Muscle of leg (tissue), 11 donors: ENCODE measurements around the gene TOPAZ1. TPM values are rescaled to one million over a fixed set of nuclear protein-coding genes. Genes with fewer than 3 reads are reported as not detected.

ENCODE experiments used
- DNase-seq: peaks from one replicate; pipeline ENCODE4 v3.0.0; 2013
- H3K27ac ChIP-seq: one replicate; pipeline ENCODE4 v1.5.1; 2013; ENCODE audit warnings: mild to moderate bottlenecking, low read length, control low read depth
- H3K27me3 ChIP-seq: one replicate; pipeline ENCODE4 v1.6.1; 2013; ENCODE audit warnings: low read length; ENCODE audit not compliant: control insufficient read depth, insufficient read depth
- H3K36me3 ChIP-seq: one replicate; pipeline ENCODE4 v1.6.1; 2013; ENCODE audit warnings: low read length; ENCODE audit not compliant: control insufficient read depth, insufficient read depth
- H3K4me1 ChIP-seq: one replicate; pipeline ENCODE4 v1.6.1; 2013; ENCODE audit warnings: low read length; ENCODE audit not compliant: control insufficient read depth, insufficient read depth
- H3K4me3 ChIP-seq: one replicate; pipeline ENCODE4 v1.5.1; 2013; ENCODE audit warnings: low read length, control low read depth
- H3K9me3 ChIP-seq: replicated peaks from 2 replicates; pipeline ENCODE4 v1.6.1; 2013; ENCODE audit warnings: low read depth, low read length; ENCODE audit not compliant: control insufficient read depth
- WGBS: methylation state at CpG from one replicate; pipeline ENCODE4 v1.1.5; 2013; ENCODE audit warnings: missing lambda C conversion rate; ENCODE audit not compliant: insufficient coverage; 5-methylcytosine and 5-hydroxymethylcytosine counted together
- polyA plus RNA-seq, 8 donors: library from polyadenylated mRNA; unstranded; fragments of 120-200 nt; gene quantifications; one replicate each; pipeline versions ENCODE4 v1.2.1 to v1.2.3, GENCODE V29; 2013; ENCODE audit warnings: inconsistent platforms in 1 of 8, low replicate concordance in 1 of 8; ENCODE audit not compliant: insufficient read length in 8 of 8, insufficient read depth in 1 of 8
- total RNA-seq: library from RNA; stranded (reverse); fragments of 120-200 nt; gene quantifications from one replicate; pipeline ENCODE4 v1.2.4, GENCODE V29; 2013

Gene TOPAZ1
- total and polyA plus RNA-seq, 9 donors: not detected

DNA sequence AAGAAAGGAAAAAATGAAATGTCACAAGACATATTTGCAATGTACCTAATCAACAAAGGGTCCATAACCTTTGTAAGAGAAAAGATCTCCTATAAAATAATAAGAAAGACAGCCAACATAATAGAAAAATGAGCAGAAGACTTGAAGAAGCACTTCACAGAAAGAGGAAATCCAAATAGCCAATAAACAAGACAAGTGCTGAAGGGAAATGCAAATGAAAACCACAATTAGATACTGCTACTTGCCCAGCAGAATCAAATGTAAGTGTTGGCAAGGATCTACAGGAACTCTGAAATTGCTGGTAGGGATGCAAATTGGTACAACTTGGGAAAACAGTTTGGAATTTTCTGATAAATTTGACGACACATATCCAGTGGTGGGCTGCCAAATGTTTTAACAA, 15.1 kb upstream of the TOPAZ1 start:
- no CpG with 5 or more reads among the region's 1 CpG for WGBS
- Histone ChIP-seq H3K9me3 (no peaks in the 10 kb centered on the region), H3K27me3 (peaks cover 2% of the 10 kb centered on the region), H3K4me1 (no peaks in the 10 kb centered on the region), H3K27ac (no peak overlapping the region), H3K36me3 (no peaks in the 10 kb centered on the region), H3K4me3 (no peak overlapping the region)
- DNase-seq: no peak

GRCh38 chr3:44227632-44228031, 14.1 kb upstream of the TOPAZ1 start:
- Histone ChIP-seq H3K4me3 (no peak overlapping the region), H3K9me3 (no peaks in the 10 kb centered on the region), H3K27me3 (peaks cover 2% of the 10 kb centered on the region), H3K4me1 (no peaks in the 10 kb centered on the region), H3K27ac (no peak overlapping the region), H3K36me3 (no peaks in the 10 kb centered on the region)
- no peak for DNase-seq
- no CpG with 5 or more reads among the region's 3 CpGs for WGBS

GRCh38 chr3:44228900-44229299, 12.8 kb upstream of the TOPAZ1 start:
- no peaks in the 10 kb centered on the region for H3K9me3 ChIP-seq
- DNase-seq: no peak
- WGBS: no CpG with 5 or more reads among the region's 4 CpGs
- H3K27me3 ChIP-seq: no peaks in the 10 kb centered on the region
- H3K4me1 ChIP-seq: no peaks in the 10 kb centered on the region
- H3K27ac ChIP-seq: no peak overlapping the region
- no peak overlapping the region for H3K4me3 ChIP-seq
- no peaks in the 10 kb centered on the region for H3K36me3 ChIP-seq

- Histone ChIP-seq H3K27me3 (peaks cover 2% of the 10 kb centered on the region), H3K27ac (no peak overlapping the region), H3K36me3 (no peaks in the 10 kb centered on the region), H3K4me3 (no peak overlapping the region), H3K4me1 (no peaks in the 10 kb centered on the region), H3K9me3 (no peaks in the 10 kb centered on the region)
- no peak for DNase-seq
- WGBS: no CpG with 5 or more reads among the region's 1 CpG
Observed at GRCh38 chr3:44232407-44232806, 9.3 kb upstream of the TOPAZ1 start.

DNA sequence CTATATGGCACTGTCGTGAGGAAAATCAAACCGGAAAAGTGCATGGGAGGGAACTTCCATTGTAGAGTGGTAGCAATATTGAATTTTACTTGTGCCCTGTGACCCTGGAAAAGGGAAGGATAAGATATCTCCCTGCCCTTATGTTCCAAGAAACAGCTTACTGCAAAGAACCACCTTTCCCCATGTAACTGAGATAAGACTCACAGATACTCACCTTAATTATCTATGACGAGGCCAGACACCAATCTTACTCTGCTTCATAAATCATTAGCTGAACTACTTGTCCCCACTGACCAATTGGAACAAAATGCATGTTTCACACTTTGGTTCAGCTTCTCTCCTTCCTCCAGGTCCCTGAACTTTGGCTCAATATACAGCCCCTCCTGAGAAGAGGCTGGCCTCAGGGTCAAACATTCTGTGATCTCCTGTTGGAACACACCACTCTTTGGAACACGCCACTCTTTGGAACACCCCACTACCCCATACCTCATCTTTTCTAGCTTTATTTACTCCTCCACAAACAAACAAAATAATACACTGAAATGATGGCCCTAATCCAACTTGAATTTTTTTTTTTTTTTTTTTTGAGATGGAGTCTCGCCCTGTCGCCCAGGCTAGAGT, 6.9 kb upstream of the TOPAZ1 start:
- Histone ChIP-seq H3K36me3 (no peaks in the 10 kb centered on the region), H3K4me1 (no peaks in the 10 kb centered on the region), H3K9me3 (no peaks in the 10 kb centered on the region), H3K27ac (no peak overlapping the region), H3K27me3 (peaks cover 2% of the 10 kb centered on the region), H3K4me3 (no peak overlapping the region)
- 79% methylated on average over 2 of the region's 6 CpGs for WGBS
- no peak for DNase-seq

DNA sequence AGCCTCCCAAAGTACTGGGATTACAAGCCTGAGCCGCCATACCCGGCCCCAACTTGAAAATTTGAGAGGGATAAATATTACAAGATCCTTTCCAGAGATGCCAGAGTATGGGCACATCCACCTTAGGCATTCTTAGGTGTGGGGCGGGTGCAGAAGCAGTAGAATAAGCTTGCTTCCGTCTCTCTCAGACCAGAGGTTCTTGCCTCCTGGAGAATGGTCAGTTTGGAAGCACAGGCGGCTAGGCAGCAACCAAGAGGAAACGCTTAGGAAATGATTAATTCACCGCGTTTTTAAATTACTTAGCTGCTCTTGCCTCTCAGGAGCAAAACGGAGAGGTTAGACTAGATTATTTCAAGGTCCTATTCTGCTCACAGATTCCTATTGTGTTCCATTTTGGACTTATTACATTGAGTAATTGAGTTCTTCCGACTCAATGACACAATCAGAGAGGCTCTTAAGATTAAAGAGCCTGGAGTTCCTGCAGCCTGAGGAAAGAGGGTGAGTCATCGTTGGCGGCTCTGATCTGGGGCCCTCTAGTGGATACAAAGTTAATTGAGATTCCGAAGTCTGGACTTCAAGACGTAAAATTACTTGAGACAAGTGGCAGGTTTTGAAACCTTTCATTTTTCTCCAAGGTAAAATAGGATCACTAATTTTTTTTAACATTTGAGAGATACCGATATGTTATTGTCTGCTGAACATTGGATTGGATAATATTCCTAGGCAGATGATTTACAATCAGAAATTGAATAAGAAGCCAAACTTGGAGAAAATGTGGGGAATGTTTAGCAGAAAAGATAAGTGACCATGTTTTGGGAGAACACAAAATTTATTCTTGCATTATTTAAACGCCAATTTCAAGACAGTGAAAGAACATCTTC, 5.8 kb upstream of the TOPAZ1 start:
- DNase-seq: peak; percentile 78
- WGBS: 33% methylated on average over 9 of the region's 16 CpGs
- no peak overlapping the region for H3K27ac ChIP-seq
- no peaks in the 10 kb centered on the region for H3K4me1 ChIP-seq
- H3K36me3 ChIP-seq: no peaks in the 10 kb centered on the region
- H3K9me3 ChIP-seq: no peaks in the 10 kb centered on the region
- peaks cover 2% of the 10 kb centered on the region for H3K27me3 ChIP-seq
- no peak overlapping the region for H3K4me3 ChIP-seq

DNA sequence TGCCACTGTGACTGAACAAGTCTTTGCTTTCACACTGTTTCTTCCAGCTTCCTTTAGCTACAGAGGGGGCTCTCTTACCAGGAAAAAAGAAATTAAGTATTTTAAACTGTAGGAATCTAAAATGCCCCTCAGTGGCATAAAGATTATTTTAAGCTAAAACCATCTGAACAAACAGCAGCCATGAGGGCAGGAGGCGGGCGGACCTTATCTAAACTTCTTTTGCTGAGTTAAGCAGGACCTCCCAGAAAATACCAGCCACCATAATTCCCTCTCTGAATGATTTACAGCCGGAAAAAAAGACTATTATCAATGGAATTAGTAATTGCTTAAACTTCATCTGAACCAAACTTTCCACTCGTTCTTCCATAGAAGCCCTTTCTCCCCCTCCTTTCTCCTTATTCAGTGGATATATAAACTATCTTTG, 5.2 kb upstream of the TOPAZ1 start:
- H3K27me3 ChIP-seq: peaks cover 2% of the 10 kb centered on the region
- H3K27ac ChIP-seq: no peak overlapping the region
- no CpG with 5 or more reads among the region's 4 CpGs for WGBS
- H3K9me3 ChIP-seq: no peaks in the 10 kb centered on the region
- peak; percentile 1 for DNase-seq
- H3K36me3 ChIP-seq: no peaks in the 10 kb centered on the region
- H3K4me3 ChIP-seq: no peak overlapping the region
- no peaks in the 10 kb centered on the region for H3K4me1 ChIP-seq

DNA sequence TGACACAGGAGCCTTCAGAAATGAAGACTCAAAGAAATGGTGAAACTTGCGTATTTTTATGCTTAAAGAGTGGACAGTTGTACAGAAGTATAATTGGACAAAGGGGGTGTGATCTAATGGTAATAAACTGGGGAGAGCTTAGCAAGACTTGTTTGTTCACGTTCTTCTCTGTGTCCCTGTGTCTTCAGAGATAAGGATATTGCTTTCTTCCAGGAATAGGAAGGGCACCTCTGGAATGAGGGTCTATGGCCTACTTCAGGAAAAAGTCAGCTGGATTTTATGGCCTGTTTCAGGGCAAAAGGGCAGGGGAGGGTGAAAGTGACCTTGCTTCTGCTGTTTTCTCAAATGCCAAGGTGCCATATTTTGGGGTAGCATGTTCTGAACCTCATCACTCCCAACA, 4.5 kb upstream of the TOPAZ1 start:
- 53% methylated on average over 2 of the region's 2 CpGs for WGBS
- H3K27me3 ChIP-seq: peaks cover 2% of the 10 kb centered on the region
- H3K27ac ChIP-seq: no peak overlapping the region
- no peaks in the 10 kb centered on the region for H3K9me3 ChIP-seq
- DNase-seq: no peak
- no peaks in the 10 kb centered on the region for H3K36me3 ChIP-seq
- no peak overlapping the region for H3K4me3 ChIP-seq
- no peaks in the 10 kb centered on the region for H3K4me1 ChIP-seq

DNA sequence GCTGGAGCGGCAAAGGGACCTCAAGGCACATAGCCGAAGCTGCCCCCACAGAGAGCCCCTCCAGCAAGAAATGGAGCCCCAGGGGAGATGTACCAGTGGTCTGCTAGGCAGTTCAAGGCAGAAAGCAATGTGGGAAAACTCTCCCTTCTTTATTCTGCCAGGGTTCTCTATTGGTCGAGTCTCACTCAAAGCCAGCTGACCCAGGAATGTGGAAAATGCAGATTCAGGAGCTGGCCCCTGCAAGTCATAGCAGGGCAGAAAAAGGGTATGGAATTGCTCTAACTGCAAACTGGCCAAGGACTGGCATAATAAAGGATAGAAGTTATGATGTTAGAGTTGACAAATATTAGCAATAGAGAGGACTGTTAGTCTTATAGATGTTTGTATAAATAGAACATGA, 4.0 kb upstream of the TOPAZ1 start:
- Histone ChIP-seq H3K36me3 (no peaks in the 10 kb centered on the region), H3K27ac (no peak overlapping the region), H3K9me3 (no peaks in the 10 kb centered on the region), H3K4me3 (no peak overlapping the region), H3K4me1 (no peaks in the 10 kb centered on the region), H3K27me3 (peaks cover 2% of the 10 kb centered on the region)
- 57% methylated on average over 2 of the region's 3 CpGs for WGBS
- DNase-seq: no peak

GRCh38 chr3:44238889-44239288, 2.8 kb upstream of the TOPAZ1 start:
- DNase-seq: no peak
- no peak overlapping the region for H3K27ac ChIP-seq
- no peaks in the 10 kb centered on the region for H3K4me1 ChIP-seq
- no peaks in the 10 kb centered on the region for H3K9me3 ChIP-seq
- H3K36me3 ChIP-seq: no peaks in the 10 kb centered on the region
- no CpG with 5 or more reads among the region's 2 CpGs for WGBS
- H3K4me3 ChIP-seq: no peak overlapping the region
- H3K27me3 ChIP-seq: peaks cover 2% of the 10 kb centered on the region
